Measurements from ENCODE around the gene EXOC2. TPM values are rescaled to one million over a fixed set of nuclear protein-coding genes. Genes with fewer than 3 reads are reported as not detected.

The EXOC2 gene
- total RNA-seq, 1 donor from 2014 or later = 29.8 TPM

GRCh38 chr6:551405-551804 is 141.5 kb downstream of the EXOC2 start:
- POLR2A ChIA-PET = interaction anchor here (1.1 kb wide), 1 partner anchor 62 kb away, joined by 4 read pairs; no protein-coding TSS in a partner anchor
- DNase-seq (no peak), ATAC-seq (ENCODE audit: low read depth) (peak; percentile 57)
- Mint-ChIP-seq H3K27me3 (no peaks in the 10 kb centered on the region), H3K27ac (no peak overlapping the region), H3K36me3 (ENCODE audit: low read depth) (peaks cover 61% of the 10 kb centered on the region), H3K9me3 (no peaks in the 10 kb centered on the region), H3K4me1 (no peaks in the 10 kb centered on the region), H3K4me3 (no peak overlapping the region)
- intact Hi-C loops (cut with micrococcal nuclease) = loop anchor here (1.0 to 5.0 kb wide), 3 partner anchors 159 to 362 kb away; partner anchors contain the start of gene IRF4
- no peak for TF ChIP-seq CTCF (IDR thresholded peaks at IDR 0.05)
- CTCF ChIA-PET = interaction anchor here (0.7 to 1.6 kb wide), 6 partner anchors 9 to 367 kb away, joined by 3 to 7 read pairs (median 3); no protein-coding TSS in a partner anchor

GRCh38 chr6:549906-550305 is 143.0 kb downstream of the EXOC2 start:
- ChIA-PET CTCF (no interaction called here), POLR2A (interaction anchor here (0.6 kb wide), 1 partner anchor 62 kb away, joined by 3 read pairs; no protein-coding TSS in a partner anchor)
- no peaks in the 10 kb centered on the region for H3K4me1 Mint-ChIP-seq
- no peak overlapping the region for H3K27ac Mint-ChIP-seq
- DNase-seq (no peak), ATAC-seq (ENCODE audit: low read depth) (no peak)
- no peak for TF ChIP-seq CTCF (IDR thresholded peaks at IDR 0.05)
- H3K4me3 Mint-ChIP-seq = no peak overlapping the region
- intact Hi-C loops (cut with micrococcal nuclease) = loop anchor here (5.0 kb wide), 1 partner anchor 158 kb away; the partner anchor contains the start of gene IRF4
- H3K27me3 Mint-ChIP-seq = no peaks in the 10 kb centered on the region
- no peaks in the 10 kb centered on the region for H3K9me3 Mint-ChIP-seq
- peaks cover 56% of the 10 kb centered on the region for H3K36me3 Mint-ChIP-seq (ENCODE audit: low read depth)

- intact Hi-C loops (cut with micrococcal nuclease) = no loop called here
- ChIA-PET CTCF (no interaction called here), POLR2A (no interaction called here)
- no peaks in the 10 kb centered on the region for H3K9me3 Mint-ChIP-seq
- ATAC-seq (ENCODE audit: low read depth) (no peak), DNase-seq (no peak)
- H3K4me3 Mint-ChIP-seq = no peak overlapping the region
- H3K27me3 Mint-ChIP-seq = no peaks in the 10 kb centered on the region
- peaks cover 56% of the 10 kb centered on the region for H3K36me3 Mint-ChIP-seq (ENCODE audit: low read depth)
- no peak for TF ChIP-seq CTCF (IDR thresholded peaks at IDR 0.05)
- H3K4me1 Mint-ChIP-seq = no peaks in the 10 kb centered on the region
- no peak overlapping the region for H3K27ac Mint-ChIP-seq
These were observed 144.4 kb downstream of the EXOC2 start for GRCh38 chr6:548517-548916.

GRCh38 chr6:548091-548490 is 144.8 kb downstream of the EXOC2 start:
- no peaks in the 10 kb centered on the region for H3K27me3 Mint-ChIP-seq
- intact Hi-C loops (cut with micrococcal nuclease) = no loop called here
- no peak overlapping the region for H3K4me3 Mint-ChIP-seq
- DNase-seq = no peak
- H3K27ac Mint-ChIP-seq = no peak overlapping the region
- no peak for ATAC-seq (ENCODE audit: low read depth)
- TF ChIP-seq CTCF (IDR thresholded peaks at IDR 0.05) = no peak
- POLR2A ChIA-PET = no interaction called here
- H3K4me1 Mint-ChIP-seq = no peaks in the 10 kb centered on the region
- CTCF ChIA-PET = no interaction called here
- H3K36me3 Mint-ChIP-seq (ENCODE audit: low read depth) = peaks cover 57% of the 10 kb centered on the region
- no peaks in the 10 kb centered on the region for H3K9me3 Mint-ChIP-seq

GRCh38 chr6:540490-540889 is 152.4 kb downstream of the EXOC2 start:
- DNase-seq (no peak), ATAC-seq (ENCODE audit: low read depth) (no peak)
- no peak overlapping the region for H3K27ac Mint-ChIP-seq
- TF ChIP-seq CTCF (IDR thresholded peaks at IDR 0.05) = no peak
- peaks cover 4% of the 10 kb centered on the region for H3K4me1 Mint-ChIP-seq
- POLR2A ChIA-PET = no interaction called here
- CTCF ChIA-PET = interaction anchor here (1.4 kb wide), 1 partner anchor 19 kb away, joined by 3 read pairs; no protein-coding TSS in a partner anchor
- intact Hi-C loops (cut with micrococcal nuclease) = no loop called here
- H3K9me3 Mint-ChIP-seq = peaks cover 4% of the 10 kb centered on the region
- H3K36me3 Mint-ChIP-seq (ENCODE audit: low read depth) = peaks cover 71% of the 10 kb centered on the region
- no peaks in the 10 kb centered on the region for H3K27me3 Mint-ChIP-seq
- H3K4me3 Mint-ChIP-seq = no peak overlapping the region
